CD14-positive monocyte (primary cell): ENCODE measurements around the gene SMIM7. TPM values are rescaled to one million over a fixed set of nuclear protein-coding genes. Genes with fewer than 3 reads are reported as not detected.

Experiments used
- DNase-seq, 3 donors: peaks; one replicate each; pipeline ENCODE4 v3.0.0-alpha.2; 2011 to 2022
- H2AFZ ChIP-seq: 2 replicates; pipeline ENCODE4 v1.6.0; 2012; ENCODE audit warnings: mild to moderate bottlenecking, low read depth, low read length, inconsistent platforms; ENCODE audit not compliant: insufficient read depth, poor library complexity, severe bottlenecking
- H3K27ac ChIP-seq, 2 donors: 1 replicate in 1 of 2; 2 replicates in 1 of 2; pipeline ENCODE4 v1.5.1; 2012 to 2013; ENCODE audit warnings: low read length in 2 of 2, control low read depth in 1 of 2, inconsistent platforms in 1 of 2, low read depth in 1 of 2, mild to moderate bottlenecking in 1 of 2
- H3K27me3 ChIP-seq, 2 donors: one replicate each; pipeline versions ENCODE4 v1.6.0 to v1.6.1; 2011 to 2013; ENCODE audit warnings: low read length in 2 of 2; ENCODE audit not compliant: control insufficient read depth in 2 of 2, insufficient read depth in 2 of 2
- H3K36me3 ChIP-seq, 2 donors: replicated peaks in 1 of 2; 1 replicate in 1 of 2; 2 replicates in 1 of 2; pipeline versions ENCODE4 v1.5.1 to v1.6.1; 2012 to 2013; ENCODE audit warnings: low read length in 2 of 2, control low read depth in 1 of 2, inconsistent platforms in 1 of 2, mild to moderate bottlenecking in 1 of 2; ENCODE audit not compliant: insufficient read depth in 2 of 2, control insufficient read depth in 1 of 2
- H3K4me1 ChIP-seq, 2 donors: 1 replicate in 1 of 2; 2 replicates in 1 of 2; pipeline versions ENCODE4 v1.5.1 to v1.6.1; 2012 to 2013; ENCODE audit warnings: low read length in 2 of 2, control low read depth in 1 of 2, inconsistent platforms in 1 of 2, mild to moderate bottlenecking in 1 of 2, moderate library complexity in 1 of 2; ENCODE audit not compliant: insufficient read depth in 2 of 2, control insufficient read depth in 1 of 2
- H3K4me2 ChIP-seq: replicated peaks from 2 replicates; pipeline ENCODE3; 2012; ENCODE audit warnings: low read length, moderate library complexity, mild to moderate bottlenecking; ENCODE audit not compliant: poor library complexity, severe bottlenecking; ENCODE audit errors: extremely low read depth
- H3K4me3 ChIP-seq, 3 experiments: fragments of 200-600 bp in 1 of 3; sonication (generic) in 1 of 3; replicated peaks in 1 of 3; 1 replicate in 2 of 3; 2 replicates in 1 of 3; pipeline ENCODE4 v1.5.1; 2011 to 2013; ENCODE audit warnings: low read length in 3 of 3, mild to moderate bottlenecking in 3 of 3, control low read depth in 2 of 3, low read depth in 2 of 3, inconsistent platforms in 1 of 3, moderate library complexity in 1 of 3
- H3K79me2 ChIP-seq: 2 replicates; pipeline ENCODE4 v1.6.0; 2012; ENCODE audit warnings: mild to moderate bottlenecking, control low read depth, inconsistent platforms, low read length, moderate library complexity; ENCODE audit not compliant: insufficient read depth
- H3K9ac ChIP-seq: 2 replicates; pipeline ENCODE4 v1.6.0; 2017; ENCODE audit warnings: low read length, mild to moderate bottlenecking; ENCODE audit not compliant: insufficient read depth, poor library complexity, severe bottlenecking
- H3K9me3 ChIP-seq, 2 donors: replicated peaks in 1 of 2; 1 replicate in 1 of 2; 2 replicates in 1 of 2; pipeline versions ENCODE4 v1.5.1 to v1.6.1; 2012 to 2013; ENCODE audit warnings: low read length in 2 of 2, control low read depth in 1 of 2; ENCODE audit not compliant: control insufficient read depth in 1 of 2, insufficient read depth in 1 of 2
- H4K20me1 ChIP-seq: 2 replicates; pipeline ENCODE4 v1.6.0; 2012; ENCODE audit warnings: mild to moderate bottlenecking, low read length, control low read depth, moderate library complexity; ENCODE audit not compliant: insufficient read depth
- H3K27ac Mint-ChIP-seq, 7 donors: one replicate each; pipeline ENCODE4 v1.8.0; 2020; ENCODE audit warnings: mild to moderate bottlenecking in 7 of 7, mixed read lengths in 7 of 7, moderate library complexity in 6 of 7, inconsistent platforms in 2 of 7
- H3K27me3 Mint-ChIP-seq, 3 donors: one replicate each; pipeline ENCODE4 v1.8.0; 2021 to 2022; ENCODE audit warnings: low read depth in 3 of 3, mild to moderate bottlenecking in 3 of 3, mixed read lengths in 3 of 3, moderate library complexity in 3 of 3, inconsistent platforms in 1 of 3
- H3K36me3 Mint-ChIP-seq, 2 donors: one replicate each; pipeline ENCODE4 v1.8.0; 2020; ENCODE audit warnings: mixed read lengths in 2 of 2, inconsistent platforms in 1 of 2, mild to moderate bottlenecking in 1 of 2
- H3K4me1 Mint-ChIP-seq: one replicate; pipeline ENCODE4 v1.8.0; 2020; ENCODE audit warnings: mild to moderate bottlenecking, mixed read lengths
- H3K4me3 Mint-ChIP-seq, 2 donors: one replicate each; pipeline ENCODE4 v1.8.0; 2020; ENCODE audit warnings: mild to moderate bottlenecking in 2 of 2, mixed read lengths in 2 of 2, moderate library complexity in 1 of 2
- H3K9me3 Mint-ChIP-seq, 7 donors: one replicate each; pipeline ENCODE4 v1.8.0; 2020 to 2022; ENCODE audit warnings: mixed read lengths in 7 of 7, mild to moderate bottlenecking in 6 of 7, moderate library complexity in 6 of 7, inconsistent platforms in 2 of 7
- WGBS: methylation state at CpG from one replicate; pipeline ENCODE4 v1.1.5; 2013; ENCODE audit warnings: missing lambda C conversion rate; ENCODE audit not compliant: insufficient coverage; 5-methylcytosine and 5-hydroxymethylcytosine counted together
- intact Hi-C, 2 donors: fragments of 100-400 bp; cut with micrococcal nuclease; formaldehyde crosslinking; loops; one replicate each; pipeline versions ENCODE4 v1.15.0 to v1.15.1; 2023
- polyA plus RNA-seq, 3 donors: library from polyadenylated mRNA; depleted of rRNA in 1 of 3; unstranded in 2 of 3; stranded (reverse) in 1 of 3; fragments of 300-500 nt in 2 of 3; fragments of >200 nt in 1 of 3; fragmentation: Illumina TruSeq in 2 of 3; gene quantifications; 1 replicate in 2 of 3; 2 replicates in 1 of 3; pipeline ENCODE4 v1.2.3, GENCODE V29; 2012 to 2021
- TF ChIP-seq, protein P1 (sequence below): fragments of 200-600 bp; IDR thresholded peaks from one replicate; pipeline ENCODE4 v1.8.0; 2022; ENCODE audit warnings: antibody characterized with exemption, mild to moderate bottlenecking

SMIM7 gene
- polyA plus RNA-seq, 3 donors, result 65.5 to 91.7 (median 86.7) TPM

DNA sequence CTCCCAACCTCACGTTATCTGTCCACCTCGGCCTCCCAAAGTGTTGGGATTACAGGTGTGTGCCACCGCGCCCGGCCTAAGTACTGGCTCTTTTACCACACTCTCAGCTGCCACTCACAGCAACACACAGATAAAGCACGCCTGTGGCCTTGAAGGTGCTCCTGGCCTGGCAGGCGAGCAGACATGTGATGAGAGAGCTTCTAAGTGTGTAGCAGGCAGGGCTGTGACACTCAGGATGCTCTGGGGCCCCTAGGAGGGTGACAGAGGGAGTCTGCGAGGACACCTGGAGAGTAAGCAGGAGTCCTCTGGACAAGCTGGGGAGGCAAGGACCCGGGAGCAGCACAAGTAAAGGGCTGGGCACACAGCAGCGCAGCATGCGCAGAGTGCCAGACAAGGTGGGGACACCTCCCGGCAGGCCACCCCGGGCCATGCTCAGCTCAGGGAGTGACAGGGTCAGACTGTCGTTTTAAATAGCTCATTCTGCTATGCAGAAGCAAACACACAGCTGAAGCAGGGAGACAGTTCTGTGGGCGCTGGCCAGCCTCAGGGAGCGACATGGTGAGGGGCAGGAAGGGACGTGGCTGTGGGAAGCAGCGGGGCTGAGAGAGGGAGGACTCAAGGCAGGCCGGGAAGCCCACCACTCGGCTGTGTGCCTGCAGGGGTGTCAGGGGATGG lies 58.4 kb downstream of the SMIM7 start:
- peaks cover 14% of the 10 kb centered on the region for H3K4me1 Mint-ChIP-seq
- peaks cover 9 to 28% of the 10 kb centered on the region in 2 donors for H3K36me3 Mint-ChIP-seq

DNA sequence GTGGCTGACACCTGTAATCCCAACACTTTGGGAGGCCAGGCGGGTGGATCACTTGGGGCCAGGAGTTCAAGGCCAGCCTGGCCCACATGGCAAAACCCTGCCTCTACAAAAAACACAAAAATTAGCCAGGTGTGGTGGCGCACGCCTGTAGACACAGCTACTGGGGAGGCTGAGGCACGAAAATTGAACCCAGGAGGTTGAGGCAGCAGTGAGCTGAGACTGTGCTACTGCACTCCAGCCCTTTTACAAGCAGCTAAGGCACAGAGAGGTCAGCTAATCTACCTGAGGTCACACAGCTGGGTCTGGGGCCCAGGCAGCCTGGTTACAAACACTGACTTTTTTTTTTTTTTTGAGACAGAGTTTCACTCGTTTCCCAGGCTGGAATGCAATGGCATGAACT lies 59.1 kb downstream of the SMIM7 start:
- TF ChIP-seq, protein P1, sequence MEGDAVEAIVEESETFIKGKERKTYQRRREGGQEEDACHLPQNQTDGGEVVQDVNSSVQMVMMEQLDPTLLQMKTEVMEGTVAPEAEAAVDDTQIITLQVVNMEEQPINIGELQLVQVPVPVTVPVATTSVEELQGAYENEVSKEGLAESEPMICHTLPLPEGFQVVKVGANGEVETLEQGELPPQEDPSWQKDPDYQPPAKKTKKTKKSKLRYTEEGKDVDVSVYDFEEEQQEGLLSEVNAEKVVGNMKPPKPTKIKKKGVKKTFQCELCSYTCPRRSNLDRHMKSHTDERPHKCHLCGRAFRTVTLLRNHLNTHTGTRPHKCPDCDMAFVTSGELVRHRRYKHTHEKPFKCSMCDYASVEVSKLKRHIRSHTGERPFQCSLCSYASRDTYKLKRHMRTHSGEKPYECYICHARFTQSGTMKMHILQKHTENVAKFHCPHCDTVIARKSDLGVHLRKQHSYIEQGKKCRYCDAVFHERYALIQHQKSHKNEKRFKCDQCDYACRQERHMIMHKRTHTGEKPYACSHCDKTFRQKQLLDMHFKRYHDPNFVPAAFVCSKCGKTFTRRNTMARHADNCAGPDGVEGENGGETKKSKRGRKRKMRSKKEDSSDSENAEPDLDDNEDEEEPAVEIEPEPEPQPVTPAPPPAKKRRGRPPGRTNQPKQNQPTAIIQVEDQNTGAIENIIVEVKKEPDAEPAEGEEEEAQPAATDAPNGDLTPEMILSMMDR, result no peak
- intact Hi-C loops, result no loop called here
- H3K36me3 ChIP-seq, result peaks cover 0 to 13% of the 10 kb centered on the region in 2 donors
- H3K4me3 ChIP-seq, result no peak overlapping the region
- no peaks in the 10 kb centered on the region for H3K9me3 ChIP-seq
- Mint-ChIP-seq H3K4me1 (peaks cover 18% of the 10 kb centered on the region), H3K27ac (peak overlapping the region in 2 of 7 donors; percentile 8 to 53), H3K4me3 (no peak overlapping the region), H3K27me3 (no peaks in the 10 kb centered on the region), H3K9me3 (no peaks in the 10 kb centered on the region), H3K36me3 (peaks cover 6 to 27% of the 10 kb centered on the region in 2 donors)
- peaks cover 100% of the 10 kb centered on the region for H4K20me1 ChIP-seq
- H3K79me2 ChIP-seq, result peaks cover 100% of the 10 kb centered on the region
- H3K4me2 ChIP-seq, result no peak overlapping the region
- no peak overlapping the region for H2AFZ ChIP-seq
- no peak for DNase-seq
- H3K4me1 ChIP-seq, result peaks cover 8 to 12% of the 10 kb centered on the region in 2 donors
- WGBS, result 100% methylated on average over 3 of the region's 5 CpGs
- H3K27me3 ChIP-seq, result no peaks in the 10 kb centered on the region
- no peak overlapping the region for H3K27ac ChIP-seq
- H3K9ac ChIP-seq, result no peak overlapping the region

More for the DNA sequence above, 58.4 kb downstream of the SMIM7 start:
- Histone ChIP-seq H3K27me3 (no peaks in the 10 kb centered on the region), H3K79me2 (peaks cover 100% of the 10 kb centered on the region), H4K20me1 (peaks cover 100% of the 10 kb centered on the region), H3K4me2 (no peak overlapping the region), H3K4me1 (peaks cover 8 to 12% of the 10 kb centered on the region in 2 donors), H3K4me3 (no peak overlapping the region), H3K9me3 (no peaks in the 10 kb centered on the region), H3K36me3 (peaks cover 0 to 16% of the 10 kb centered on the region in 2 donors), H3K27ac (no peak overlapping the region), H2AFZ (no peak overlapping the region), H3K9ac (no peak overlapping the region)
- TF ChIP-seq, protein P1, result no peak
- DNase-seq, result no peak
- intact Hi-C loops, result no loop called here
- Mint-ChIP-seq H3K4me3 (no peak overlapping the region), H3K27ac (peak overlapping the region in 2 of 7 donors; percentile 26 to 35), H3K9me3 (no peaks in the 10 kb centered on the region), H3K27me3 (no peaks in the 10 kb centered on the region)
- 95% methylated on average over 15 of the region's 20 CpGs for WGBS
